ES-I3 (cell line): Measurements from ENCODE around the gene PPP1R14C.
"Not testable (repeated sequence)": the region's sequence is repeated elsewhere in the genome, so short reads cannot be mapped to it uniquely, and the experiment has no call there.

Experiments
- H3K36me3 ChIP-seq: 2 replicates; pipeline ENCODE4 v1.6.1; 2013; ENCODE audit warnings: mild to moderate bottlenecking, low read length, control low read depth, moderate library complexity; ENCODE audit not compliant: insufficient read depth
- H3K4me1 ChIP-seq: 2 replicates; pipeline ENCODE4 v1.6.1; 2013; ENCODE audit warnings: mild to moderate bottlenecking, control low read depth, low read length; ENCODE audit not compliant: insufficient read depth
- H3K9ac ChIP-seq: 2 replicates; pipeline ENCODE4 v1.6.1; 2013; ENCODE audit warnings: low read depth, mild to moderate bottlenecking, low read length, moderate library complexity
- H3K9me3 ChIP-seq: 2 replicates; pipeline ENCODE4 v1.6.1; 2013; ENCODE audit warnings: mild to moderate bottlenecking, low read length, moderate library complexity; ENCODE audit not compliant: control insufficient read depth, insufficient read depth

The PPP1R14C gene

DNA sequence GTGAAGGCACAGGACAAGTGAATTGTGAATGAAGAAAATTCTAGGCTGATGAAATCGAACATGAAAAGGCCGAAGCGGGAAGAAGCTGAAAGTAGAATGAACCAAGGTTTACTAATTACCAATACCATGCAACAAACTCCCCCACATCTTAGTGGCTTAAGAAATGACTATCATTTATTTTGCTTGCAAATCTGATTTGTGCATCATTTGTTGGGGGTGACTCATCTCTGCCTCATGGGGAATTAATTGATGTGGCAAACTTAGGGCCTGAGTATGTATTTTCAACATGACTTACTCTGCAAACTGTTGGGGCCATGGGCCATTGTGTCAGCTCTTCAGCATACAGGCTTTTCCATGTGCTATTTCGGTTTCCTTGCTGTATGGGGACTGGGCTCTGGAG is 26.8 kb downstream of the PPP1R14C start:
- H3K9ac ChIP-seq = no peak overlapping the region

DNA sequence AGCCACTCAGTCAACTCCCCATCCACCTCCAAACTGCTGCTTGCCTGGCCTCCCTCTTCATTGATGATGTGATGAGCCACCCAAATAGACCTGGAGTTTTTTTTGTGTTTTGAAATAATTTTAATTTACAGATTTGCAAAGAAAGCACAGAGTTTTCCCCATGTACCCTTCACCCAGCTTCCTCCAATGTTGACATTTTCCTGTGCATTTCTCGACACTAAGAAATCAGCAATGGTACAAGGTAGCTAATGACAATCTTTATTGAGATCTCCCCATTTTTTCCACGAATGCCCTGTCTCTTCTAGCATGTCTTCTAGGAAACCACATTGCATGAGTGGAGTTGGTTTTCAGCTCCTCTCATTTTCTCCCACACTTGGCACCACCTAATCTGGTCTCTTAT is 30.1 kb downstream of the PPP1R14C start:
- Histone ChIP-seq H3K9ac (no peak overlapping the region), H3K36me3 (no peaks in the 10 kb centered on the region), H3K9me3 (no peaks in the 10 kb centered on the region), H3K4me1 (no peaks in the 10 kb centered on the region)

More for the DNA sequence above, 26.8 kb downstream of the PPP1R14C start:
- no peaks in the 10 kb centered on the region for H3K9me3 ChIP-seq
- no peaks in the 10 kb centered on the region for H3K4me1 ChIP-seq
- H3K36me3 ChIP-seq = no peaks in the 10 kb centered on the region

DNA sequence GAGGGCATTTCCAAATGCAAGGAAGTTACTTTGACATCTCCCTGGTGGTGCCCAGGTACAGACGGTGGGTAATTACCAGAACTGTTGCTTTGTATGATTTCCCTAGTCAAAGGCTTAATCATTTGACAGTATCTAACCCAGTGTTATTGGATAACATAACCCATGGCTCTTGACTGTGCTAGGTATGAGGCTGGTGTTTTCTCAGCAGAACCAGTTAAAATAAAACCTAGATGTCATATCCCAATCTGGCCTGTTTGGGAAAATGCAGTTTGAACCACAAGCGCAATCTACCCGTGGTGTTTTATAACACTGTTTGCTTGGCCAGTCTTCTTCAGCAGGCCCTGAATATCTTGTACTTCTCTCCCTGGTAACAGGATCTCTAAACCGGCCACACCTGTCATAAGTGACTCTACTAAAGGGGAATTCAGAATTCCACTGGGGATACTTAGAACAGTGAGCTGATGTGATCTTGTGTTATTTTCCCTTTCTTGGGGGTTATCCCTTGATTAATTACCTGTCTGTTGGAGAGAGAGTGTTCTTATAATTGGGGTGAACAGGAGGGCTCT is 32.8 kb downstream of the PPP1R14C start:
- no peaks in the 10 kb centered on the region for H3K36me3 ChIP-seq

DNA sequence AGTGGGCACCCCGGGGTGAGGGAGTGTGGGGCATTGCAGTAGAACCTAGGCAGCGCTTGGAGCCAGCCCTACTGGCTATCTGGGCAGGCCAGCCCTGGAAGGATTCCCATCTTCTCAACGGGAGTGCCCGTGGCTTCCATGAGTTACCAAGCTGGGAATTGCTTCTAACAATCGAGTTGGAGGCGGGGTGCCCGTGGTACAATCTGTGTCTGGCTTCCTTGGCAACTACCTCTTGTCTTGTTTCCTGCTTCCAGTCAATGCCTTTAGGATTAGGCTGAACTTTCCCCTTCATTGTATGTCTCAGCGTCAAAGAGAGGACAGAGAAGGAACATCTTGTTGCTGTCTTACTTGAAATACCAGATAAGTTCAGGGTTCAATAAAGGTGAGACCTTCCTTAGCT is 33.3 kb downstream of the PPP1R14C start:
- H3K4me1 ChIP-seq = no peaks in the 10 kb centered on the region
- H3K9me3 ChIP-seq = no peaks in the 10 kb centered on the region
- H3K9ac ChIP-seq = no peak overlapping the region
- H3K36me3 ChIP-seq = no peaks in the 10 kb centered on the region

More for the DNA sequence above, 32.8 kb downstream of the PPP1R14C start:
- Histone ChIP-seq H3K9me3 (no peaks in the 10 kb centered on the region), H3K4me1 (no peaks in the 10 kb centered on the region), H3K9ac (no peak overlapping the region)

GRCh38 chr6:150176659-150177058 is 33.8 kb downstream of the PPP1R14C start:
- no peaks in the 10 kb centered on the region for H3K36me3 ChIP-seq
- H3K4me1 ChIP-seq = no peaks in the 10 kb centered on the region
- no peaks in the 10 kb centered on the region for H3K9me3 ChIP-seq
- H3K9ac ChIP-seq = no peak overlapping the region

GRCh38 chr6:150177259-150177951 is 34.6 kb downstream of the PPP1R14C start:
- Histone ChIP-seq H3K36me3 (no peaks in the 10 kb centered on the region), H3K4me1 (no peaks in the 10 kb centered on the region), H3K9me3 (no peaks in the 10 kb centered on the region), H3K9ac (no peak overlapping the region)

- H3K9me3 ChIP-seq = no peaks in the 10 kb centered on the region
- H3K36me3 ChIP-seq = no peaks in the 10 kb centered on the region
- H3K4me1 ChIP-seq = no peaks in the 10 kb centered on the region
- no peak overlapping the region for H3K9ac ChIP-seq
Measured at GRCh38 chr6:150177952-150178520, 35.2 kb downstream of the PPP1R14C start.

DNA sequence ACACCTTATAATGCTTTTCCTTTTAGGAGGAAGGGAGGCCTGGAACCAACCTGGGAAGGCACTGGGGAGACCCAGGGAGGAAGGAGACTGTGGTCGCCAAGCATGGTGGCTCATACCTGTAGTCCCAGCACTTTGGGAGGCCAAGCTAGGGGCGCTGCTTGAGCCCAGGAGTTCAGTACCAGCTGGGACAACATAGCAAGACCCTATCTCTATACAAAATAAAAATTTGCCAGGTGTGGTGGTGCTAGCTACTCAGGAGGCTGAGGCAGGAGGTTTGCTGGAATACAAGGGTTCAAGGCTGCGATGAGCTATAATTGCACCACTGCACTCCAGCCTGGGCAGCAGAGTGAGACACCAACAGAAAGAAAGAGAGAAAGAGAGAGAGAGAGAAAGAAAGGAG is 36.2 kb downstream of the PPP1R14C start:
- no peaks in the 10 kb centered on the region for H3K9me3 ChIP-seq
- H3K9ac ChIP-seq = no peak overlapping the region
- H3K36me3 ChIP-seq = no peaks in the 10 kb centered on the region
- no peaks in the 10 kb centered on the region for H3K4me1 ChIP-seq

DNA sequence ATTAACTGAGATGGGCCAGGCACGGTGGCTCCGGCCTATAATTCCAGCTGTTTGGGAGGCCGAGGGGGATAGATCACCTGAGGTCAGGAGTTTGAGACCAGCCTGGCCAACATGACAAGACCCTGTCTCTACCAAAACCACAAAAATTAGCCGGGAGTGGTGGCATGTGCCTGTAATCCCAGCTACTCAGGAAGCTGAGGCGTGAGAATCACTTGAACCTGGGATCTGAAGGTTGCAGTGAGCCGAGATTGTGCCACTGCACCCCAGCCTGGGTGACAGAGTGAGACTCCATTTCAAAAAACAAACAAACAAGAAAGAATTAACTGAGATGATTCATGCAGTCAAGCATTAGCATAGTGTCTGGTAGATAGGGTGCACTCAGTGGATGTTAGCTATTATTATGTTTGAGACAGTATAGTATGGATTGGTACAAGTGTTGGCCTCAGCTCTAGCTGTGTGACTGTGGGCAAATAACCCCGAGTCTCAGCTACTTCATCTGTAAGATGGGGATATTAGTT is 37.1 kb downstream of the PPP1R14C start:
- H3K4me1 ChIP-seq, H3K36me3 ChIP-seq, H3K9ac ChIP-seq, H3K9me3 ChIP-seq: not testable (repeated sequence)

DNA sequence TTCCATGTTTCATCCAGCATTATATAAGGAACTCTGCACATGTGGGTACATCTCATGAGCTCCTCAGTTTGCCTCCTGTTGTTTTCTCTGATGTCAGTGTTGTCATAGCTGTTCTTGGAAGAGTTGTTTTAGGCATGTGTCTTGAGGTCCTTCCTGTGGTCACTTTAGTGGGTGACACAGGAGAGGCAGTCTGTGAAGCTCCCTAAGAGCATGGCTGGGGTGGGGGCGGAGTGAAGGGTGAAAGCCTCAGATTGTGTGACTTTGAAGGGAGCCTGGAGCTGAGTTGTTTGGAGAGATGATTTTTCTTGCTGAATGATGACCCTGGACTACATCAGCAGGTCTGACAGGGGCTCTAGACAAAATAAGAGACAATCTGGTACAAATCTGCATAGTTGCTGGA is 37.7 kb downstream of the PPP1R14C start:
- no peaks in the 10 kb centered on the region for H3K4me1 ChIP-seq
- H3K36me3 ChIP-seq = no peaks in the 10 kb centered on the region
- no peaks in the 10 kb centered on the region for H3K9me3 ChIP-seq
- H3K9ac ChIP-seq = no peak overlapping the region

- Histone ChIP-seq H3K4me1 (no peaks in the 10 kb centered on the region), H3K36me3 (no peaks in the 10 kb centered on the region), H3K9me3 (no peaks in the 10 kb centered on the region), H3K9ac (no peak overlapping the region)
Measured at GRCh38 chr6:150182460-150183078, 39.7 kb downstream of the PPP1R14C start.

DNA sequence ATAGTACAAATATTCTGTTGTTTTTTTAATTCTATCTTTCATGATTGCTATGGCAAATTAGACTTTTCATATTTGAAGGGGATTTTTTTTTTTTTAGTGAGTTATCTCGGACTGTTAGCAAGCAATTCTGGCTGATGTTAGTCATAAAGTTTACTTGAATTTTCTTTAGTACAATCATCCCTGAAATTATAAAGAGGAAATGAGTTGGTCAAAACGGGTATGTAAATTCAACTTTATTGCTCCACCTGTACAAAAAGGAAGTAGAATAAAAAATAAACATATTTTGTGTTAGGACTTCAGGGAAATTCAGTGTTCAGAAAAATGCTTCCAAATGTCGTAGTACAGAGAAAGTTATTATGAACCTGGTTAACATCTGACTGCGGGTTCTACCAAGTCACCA is 40.3 kb downstream of the PPP1R14C start:
- H3K4me1 ChIP-seq = no peaks in the 10 kb centered on the region
- no peak overlapping the region for H3K9ac ChIP-seq

GRCh38 chr6:150183966-150184365 is 41.1 kb downstream of the PPP1R14C start:
- no peaks in the 10 kb centered on the region for H3K4me1 ChIP-seq

More for the DNA sequence above, 40.3 kb downstream of the PPP1R14C start:
- no peaks in the 10 kb centered on the region for H3K9me3 ChIP-seq
- no peaks in the 10 kb centered on the region for H3K36me3 ChIP-seq

GRCh38 chr6:150184850-150185731 is 42.2 kb downstream of the PPP1R14C start:
- Histone ChIP-seq H3K4me1 (no peaks in the 10 kb centered on the region), H3K9me3 (no peaks in the 10 kb centered on the region), H3K9ac (no peak overlapping the region), H3K36me3 (no peaks in the 10 kb centered on the region)

More at GRCh38 chr6:150183966-150184365, 41.1 kb downstream of the PPP1R14C start:
- no peak overlapping the region for H3K9ac ChIP-seq
- H3K9me3 ChIP-seq = no peaks in the 10 kb centered on the region
- H3K36me3 ChIP-seq = no peaks in the 10 kb centered on the region
